ENCODE data around the gene TIPIN. TPM values are rescaled to one million over a fixed set of nuclear protein-coding genes. Genes with fewer than 3 reads are reported as not detected.

The TIPIN gene
- total RNA-seq, 1 experiment from 2014 or later, result 22.2 TPM

- TF ChIP-seq IRF1 (CRISPR knock-in tag; IDR thresholded peaks at IDR 0.05) (no peak), PRRX2 (CRISPR knock-in tag; IDR thresholded peaks at IDR 0.05) (no peak), IRF2 (CRISPR knock-in tag; IDR thresholded peaks at IDR 0.05; ENCODE audit: borderline replicate concordance, low read depth) (no peak), FOXP1 (CRISPR knock-in tag; IDR thresholded peaks at IDR 0.05; ENCODE audit: borderline replicate concordance) (no peak), MAX (CRISPR knock-in tag; IDR thresholded peaks at IDR 0.05) (no peak), GTF2I (CRISPR knock-in tag; conservative IDR thresholded peaks at IDR 0.05) (no peak), SMAD4 (CRISPR knock-in tag; IDR thresholded peaks at IDR 0.05) (no peak), PRDM15 (CRISPR knock-in tag; IDR thresholded peaks at IDR 0.05) (no peak), ZNF281 (CRISPR knock-in tag; IDR thresholded peaks at IDR 0.05) (no peak), USF2 (CRISPR knock-in tag; IDR thresholded peaks at IDR 0.05) (no peak), GRHL2 (CRISPR knock-in tag; IDR thresholded peaks at IDR 0.05; ENCODE audit: insufficient replicate concordance, severe bottlenecking) (no peak), CTCF (IDR thresholded peaks at IDR 0.05) (peak; percentile 37; the same call in 1 of the 2 replicates), GABPB1 (CRISPR knock-in tag; IDR thresholded peaks at IDR 0.05) (no peak), MYBL2 (CRISPR knock-in tag; IDR thresholded peaks at IDR 0.05) (no peak), ZMAT4 (CRISPR knock-in tag; IDR thresholded peaks at IDR 0.05) (no peak), ZNF263 (CRISPR knock-in tag; IDR thresholded peaks at IDR 0.05; ENCODE audit: low read depth) (no peak), E2F1 (CRISPR knock-in tag; IDR thresholded peaks at IDR 0.05) (no peak), NFYB (CRISPR knock-in tag; conservative IDR thresholded peaks at IDR 0.05; ENCODE audit: low read depth) (no peak)
These were observed 48.0 kb upstream of the TIPIN start (continued) for GRCh38 chr15:66404532-66404931.
